Transverse colon (tissue), 4 donors: ENCODE results near the gene LRP3. TPM values are rescaled to one million over a fixed set of nuclear protein-coding genes. Genes with fewer than 3 reads are reported as not detected.

Source experiments
- DNase-seq: peaks from one replicate; pipeline ENCODE4 v3.0.0-alpha.2; 2019
- H3K27ac ChIP-seq, 4 donors: fragments of 200-600 bp; sonication (generic); 2 replicates each; pipeline ENCODE4 v1.5.1; 2016 to 2018; ENCODE audit warnings: inconsistent platforms in 4 of 4
- H3K27me3 ChIP-seq: fragments of 200-600 bp; sonication (generic); 2 replicates; pipeline ENCODE4 v1.5.1; 2017; ENCODE audit warnings: inconsistent platforms
- H3K36me3 ChIP-seq, 4 donors: fragments of 200-600 bp; sonication (generic); 2 replicates each; pipeline ENCODE4 v1.5.1; 2017 to 2019; ENCODE audit warnings: inconsistent platforms in 4 of 4
- H3K4me1 ChIP-seq, 4 donors: fragments of 200-600 bp; sonication (generic); 2 replicates each; pipeline ENCODE4 v1.5.1; 2017 to 2020; ENCODE audit warnings: inconsistent platforms in 4 of 4
- H3K4me3 ChIP-seq, 4 donors: fragments of 200-600 bp; sonication (generic); 1 replicate in 1 of 4; 2 replicates in 3 of 4; pipeline versions ENCODE4 v1.5.1 to v1.6.1; 2017 to 2019; ENCODE audit warnings: inconsistent platforms in 4 of 4
- H3K9me3 ChIP-seq, 2 donors: fragments of 200-600 bp; sonication (generic); 2 replicates each; pipeline ENCODE4 v1.5.1; 2017 to 2019; ENCODE audit warnings: inconsistent platforms in 2 of 2
- CTCF ChIP-seq, 5 experiments: fragments of 200-600 bp in 3 of 5; fragments of 450-650 bp in 2 of 5; sonication (generic) in 3 of 5; IDR thresholded peaks; 1 replicate in 2 of 5; 2 replicates in 3 of 5; pipeline ENCODE4 v1.5.1; 2016 to 2017; ENCODE audit warnings: antibody characterized with exemption in 5 of 5, inconsistent platforms in 3 of 5, mild to moderate bottlenecking in 2 of 5, moderate library complexity in 1 of 5
- EP300 ChIP-seq: sonication (generic); formaldehyde crosslinking; IDR thresholded peaks from one replicate; pipeline ENCODE4 v1.6.1; 2017; ENCODE audit warnings: antibody characterized with exemption, low read depth
- POLR2A ChIP-seq: fragments of 450-650 bp; IDR thresholded peaks from one replicate; pipeline ENCODE4 v1.6.1; 2016; ENCODE audit warnings: antibody characterized with exemption, mild to moderate bottlenecking, moderate library complexity
- POLR2AphosphoS5 ChIP-seq, 3 donors: sonication (generic); formaldehyde crosslinking; IDR thresholded peaks; one replicate each; pipeline ENCODE4 v1.6.1; 2016; ENCODE audit warnings: antibody characterized with exemption in 3 of 3
- WGBS, 2 donors: methylation state at CpG; one replicate each; pipeline ENCODE4 v1.1.5; 2018; ENCODE audit warnings: low coverage in 1 of 2; 5-methylcytosine and 5-hydroxymethylcytosine counted together
- in situ Hi-C, 4 donors: fragments of 200-750 bp; cut with MboI; loops; one replicate each; pipeline versions ENCODE4 v1.15.0 to v1.15.1; 2017; ENCODE audit warnings: low sequenced_read_pairs in 3 of 4, low pct_ligation_motif_present in 1 of 4, low pct_unique_long_range_greater_than_20kb in 1 of 4
- intact Hi-C: fragments of 100-400 bp; cut with DNase I; formaldehyde crosslinking; loops from one replicate; pipeline ENCODE4 v1.15.1; 2023; ENCODE audit warnings: low total_unique reads
- total RNA-seq, 4 donors: library from RNA; depleted of rRNA; stranded (reverse); fragments of >200 nt; gene quantifications; one replicate each; pipeline ENCODE4 v1.1.0, GENCODE V29; 2016

Gene LRP3
- total RNA-seq, 4 donors from 2014 or later, result 12.5 to 23.6 (median 17.1) TPM

- H3K4me1 ChIP-seq, result peaks cover 0 to 13% (median 11%) of the 10 kb centered on the region in 4 donors
- H3K9me3 ChIP-seq, result no peaks in the 10 kb centered on the region
- DNase-seq, result no peak
- no peak overlapping the region for H3K27ac ChIP-seq
- WGBS, 2 donors, result 86% methylated on average over 11 of the region's 11 CpGs; no CpG with 5 or more reads in 1 of the 2 donors
- H3K27me3 ChIP-seq, result peaks cover 13% of the 10 kb centered on the region
- no peak overlapping the region for H3K4me3 ChIP-seq
- in situ Hi-C loops, result no loop called here
- intact Hi-C loops, result no loop called here
- TF ChIP-seq EP300 (no peak), CTCF (IDR thresholded peaks at IDR 0.05) (no peak), POLR2A (no peak), POLR2AphosphoS5 (IDR thresholded peaks at IDR 0.05) (no peak)
- H3K36me3 ChIP-seq, result no peaks in the 10 kb centered on the region
Measured at GRCh38 chr19:33197591-33198000, 3.5 kb downstream of the LRP3 start.

GRCh38 chr19:33198169-33198568 lies 4.0 kb downstream of the LRP3 start:
- Histone ChIP-seq H3K36me3 (no peaks in the 10 kb centered on the region), H3K4me1 (peaks cover 0 to 13% (median 11%) of the 10 kb centered on the region in 4 donors), H3K4me3 (no peak overlapping the region), H3K27ac (no peak overlapping the region), H3K27me3 (peaks cover 7% of the 10 kb centered on the region), H3K9me3 (no peaks in the 10 kb centered on the region)
- in situ Hi-C loops, result no loop called here
- DNase-seq, result no peak
- 93% methylated on average over 7 of the region's 7 CpGs; no CpG with 5 or more reads in 1 of the 2 donors for WGBS, 2 donors
- intact Hi-C loops, result no loop called here
- TF ChIP-seq POLR2A (no peak), EP300 (no peak), POLR2AphosphoS5 (IDR thresholded peaks at IDR 0.05) (no peak), CTCF (IDR thresholded peaks at IDR 0.05) (no peak)

- no peak for DNase-seq
- Histone ChIP-seq H3K4me1 (peaks cover 0 to 13% (median 11%) of the 10 kb centered on the region in 4 donors), H3K4me3 (no peak overlapping the region), H3K27me3 (no peaks in the 10 kb centered on the region), H3K9me3 (no peaks in the 10 kb centered on the region), H3K27ac (no peak overlapping the region), H3K36me3 (no peaks in the 10 kb centered on the region)
- in situ Hi-C loops (no loop called here), intact Hi-C loops (no loop called here)
- WGBS, 2 donors, result 51 to 67% methylated on average over 4 to 8 of the region's 8 CpGs
- no peak for TF ChIP-seq EP300
Measured at GRCh38 chr19:33199441-33200265, 5.5 kb downstream of the LRP3 start.

- Histone ChIP-seq H3K27ac (no peak overlapping the region), H3K36me3 (no peaks in the 10 kb centered on the region), H3K4me3 (no peak overlapping the region), H3K9me3 (no peaks in the 10 kb centered on the region), H3K4me1 (no peaks in the 10 kb centered on the region), H3K27me3 (no peaks in the 10 kb centered on the region)
- WGBS, 2 donors, result 86% methylated on average over 6 of the region's 6 CpGs; no CpG with 5 or more reads in 1 of the 2 donors
- DNase-seq, result no peak
- intact Hi-C loops (no loop called here), in situ Hi-C loops (no loop called here)
- TF ChIP-seq POLR2A (no peak), POLR2AphosphoS5 (IDR thresholded peaks at IDR 0.05) (no peak), EP300 (no peak), CTCF (IDR thresholded peaks at IDR 0.05) (no peak)
Measured at GRCh38 chr19:33201473-33201872, 7.3 kb downstream of the LRP3 start.
